Activated CD4-positive, alpha-beta T cell treated with anti-CD3 and anti-CD28 coated beads for 24 hours (primary cell): ENCODE measurements around the gene ADCY9.

Experiments used
- DNase-seq, 2 donors: peaks; one replicate each; pipeline ENCODE4 v3.0.0-alpha.2; 2020; ENCODE audit warnings: low read depth in 2 of 2

ADCY9 gene

DNA sequence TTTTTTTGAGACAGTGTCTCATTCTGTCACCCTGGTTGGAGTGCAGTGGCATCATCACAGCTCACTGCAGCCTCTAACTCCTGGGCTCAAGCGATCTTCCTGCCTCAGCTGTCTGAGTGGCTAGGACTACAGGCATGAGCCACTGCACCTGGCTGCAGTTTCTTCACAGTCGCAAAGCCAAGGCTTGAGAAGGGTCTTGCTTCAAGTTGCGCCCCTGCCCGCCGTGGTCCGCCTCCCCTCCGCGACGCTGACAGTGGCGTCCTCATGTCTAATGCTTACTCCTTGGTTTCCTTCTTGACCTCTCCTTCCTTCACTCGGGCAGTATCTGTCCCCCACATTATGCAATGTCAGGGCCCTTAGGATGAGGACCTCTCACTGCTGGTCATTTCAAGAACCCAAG lies 112.7 kb downstream of the ADCY9 start:
- no peak for DNase-seq

DNA sequence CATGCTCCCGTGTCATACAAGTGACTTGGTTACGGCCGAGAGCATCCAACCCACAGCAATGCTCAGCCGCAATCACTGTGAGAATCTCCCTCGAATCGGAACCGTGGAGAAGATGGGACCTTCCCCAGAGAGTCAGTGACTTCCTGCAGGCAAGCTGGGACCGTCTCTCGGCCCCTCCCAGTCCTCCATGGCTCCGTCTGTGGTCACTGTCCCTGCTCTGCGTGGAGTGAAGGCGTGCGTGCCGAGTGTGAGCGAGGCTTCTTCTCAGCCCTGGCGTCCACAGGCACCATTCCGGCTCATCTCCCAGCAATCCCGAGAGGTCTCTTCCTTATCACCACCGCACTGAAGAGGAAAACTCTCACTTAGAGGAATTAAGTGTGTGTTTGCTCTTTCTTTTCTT lies 113.1 kb downstream of the ADCY9 start:
- DNase-seq, result no peak

DNA sequence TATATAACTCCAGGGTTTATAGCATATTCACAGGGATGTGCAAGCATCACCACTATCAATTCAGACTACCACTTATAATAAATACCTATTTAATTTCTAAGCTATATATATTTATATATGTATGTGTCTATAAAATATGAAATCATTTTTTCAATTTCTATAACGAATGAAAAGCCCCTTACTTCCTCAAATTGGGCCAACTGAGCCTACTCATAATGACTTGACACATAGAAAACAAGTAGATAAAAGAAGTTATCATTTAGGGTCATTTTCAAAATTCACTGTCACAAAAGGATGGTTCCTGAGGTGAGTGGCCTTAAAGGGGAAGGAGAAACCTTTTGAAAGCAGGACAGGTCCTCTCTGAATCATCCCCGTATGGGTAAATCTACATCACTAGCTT lies 114.1 kb downstream of the ADCY9 start:
- DNase-seq, result no peak

DNA sequence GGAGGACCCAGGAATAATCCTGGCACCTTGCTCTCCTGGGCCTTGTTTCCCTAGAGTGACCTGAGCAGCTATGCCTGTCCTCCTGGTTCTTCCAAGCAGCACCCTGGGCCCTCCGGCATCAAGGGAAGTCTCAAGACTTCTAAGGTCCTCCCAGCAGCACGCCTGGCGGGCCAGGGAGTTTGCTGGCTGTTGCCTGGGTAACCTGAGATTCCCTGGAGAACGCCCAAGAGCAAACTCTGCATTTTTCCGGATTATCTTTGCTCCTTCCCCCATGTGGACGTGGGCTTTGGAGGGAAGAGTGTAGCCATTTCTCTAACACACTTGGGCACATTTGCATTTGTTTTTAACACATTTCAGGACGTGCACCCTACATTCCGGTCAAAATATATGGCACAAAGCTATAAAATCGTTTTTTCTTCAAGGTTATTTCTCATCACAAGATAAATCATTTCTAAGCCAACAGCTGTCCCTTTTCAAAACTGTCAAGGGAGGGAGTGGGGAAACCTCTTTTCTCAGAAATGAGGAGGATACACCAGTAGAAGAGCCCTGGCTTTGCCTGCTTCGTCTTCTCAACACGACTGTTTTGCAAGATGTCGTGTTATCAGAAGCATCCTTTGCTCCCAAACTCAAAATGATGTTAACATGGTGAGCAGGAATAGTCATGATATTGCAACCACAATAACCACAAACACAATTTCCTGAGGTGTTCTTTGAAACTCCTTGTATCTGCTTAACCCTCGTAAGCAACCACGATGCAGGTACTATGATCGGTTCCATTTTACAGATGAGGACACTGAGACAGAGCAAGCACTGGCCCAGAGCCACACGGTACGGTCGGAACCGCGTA lies 116.5 kb downstream of the ADCY9 start:
- DNase-seq, result no peak

DNA sequence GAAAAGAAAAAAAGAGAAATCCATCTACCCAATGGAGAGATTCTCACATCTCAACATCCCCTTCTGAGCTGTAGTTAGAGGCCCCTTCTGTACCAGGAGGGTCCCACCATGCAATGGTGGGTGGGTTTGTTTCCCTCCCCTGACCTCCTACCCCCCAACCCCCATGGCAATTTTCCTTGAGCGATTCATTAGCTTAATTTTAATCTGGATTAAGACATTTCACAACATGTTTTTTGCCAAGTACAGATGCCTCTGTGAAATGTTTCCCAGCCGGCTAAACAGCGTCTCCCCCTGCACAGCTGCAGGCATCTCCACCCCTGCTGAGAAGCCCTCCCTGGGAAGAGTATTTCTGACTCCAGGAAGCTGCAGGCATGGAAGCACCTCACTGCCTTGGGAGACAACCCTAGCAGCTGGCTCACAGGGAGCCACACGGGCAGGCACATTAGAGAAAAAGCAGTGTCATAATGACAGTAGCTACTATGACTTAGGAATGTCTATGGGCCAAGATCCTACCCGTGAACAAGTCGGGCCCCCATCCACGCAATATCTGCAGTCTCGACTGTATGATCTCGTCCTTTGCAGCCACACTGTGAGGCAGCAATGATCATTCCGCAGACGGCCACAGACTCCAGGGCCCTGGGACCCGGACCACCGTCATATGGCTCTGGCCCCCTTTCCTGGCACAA lies 117.3 kb downstream of the ADCY9 start:
- DNase-seq, result no peak

DNA sequence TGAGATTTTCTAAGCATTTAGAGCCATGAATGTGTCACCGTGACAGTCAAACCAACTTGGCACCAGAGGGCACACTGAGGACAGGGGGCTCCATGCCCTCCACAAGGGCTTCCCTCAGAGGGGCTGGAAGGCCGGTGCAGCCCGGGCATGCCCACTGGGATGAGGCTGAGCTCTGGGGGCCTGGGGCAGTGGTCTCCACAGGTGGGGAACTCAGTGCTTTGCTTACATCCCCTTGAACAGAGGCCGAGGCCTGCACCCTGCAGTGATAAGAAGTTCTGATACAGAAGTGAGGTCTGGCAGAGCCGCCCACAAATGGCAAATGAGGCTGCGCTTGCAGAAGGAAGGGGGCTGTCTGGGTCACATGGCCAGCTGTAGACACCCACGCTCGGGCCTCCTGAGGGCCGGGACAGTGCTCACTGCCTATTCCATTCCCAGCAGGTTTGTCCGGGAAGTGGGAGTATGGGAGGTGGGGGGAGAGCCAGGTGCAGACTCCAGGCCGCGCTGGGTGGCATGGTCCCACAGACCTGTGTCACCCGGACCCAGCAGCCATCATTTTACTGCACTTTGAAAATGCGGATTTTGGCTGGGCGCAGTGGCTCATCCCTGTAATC lies 118.9 kb downstream of the ADCY9 start:
- no peak for DNase-seq

DNA sequence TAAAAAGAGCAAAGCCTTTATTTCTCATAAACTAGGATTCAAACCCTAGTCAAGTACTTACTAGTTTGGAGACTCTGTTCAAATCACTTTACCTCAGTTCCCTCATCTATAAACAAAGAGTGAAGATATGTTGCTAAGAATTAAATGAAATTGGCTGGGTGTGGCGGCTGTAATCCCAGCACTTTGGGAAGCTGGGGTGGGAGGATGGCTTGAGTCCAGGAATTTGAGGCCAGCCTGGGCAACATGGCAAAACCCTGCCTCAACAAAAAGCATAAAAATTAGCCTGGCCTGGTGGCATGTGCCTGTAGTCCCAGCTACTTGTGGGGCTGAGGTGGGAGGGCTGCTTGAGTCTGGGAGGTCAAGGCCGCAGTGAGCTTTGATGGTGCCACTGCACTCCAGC lies 121.2 kb downstream of the ADCY9 start:
- DNase-seq, result no peak

DNA sequence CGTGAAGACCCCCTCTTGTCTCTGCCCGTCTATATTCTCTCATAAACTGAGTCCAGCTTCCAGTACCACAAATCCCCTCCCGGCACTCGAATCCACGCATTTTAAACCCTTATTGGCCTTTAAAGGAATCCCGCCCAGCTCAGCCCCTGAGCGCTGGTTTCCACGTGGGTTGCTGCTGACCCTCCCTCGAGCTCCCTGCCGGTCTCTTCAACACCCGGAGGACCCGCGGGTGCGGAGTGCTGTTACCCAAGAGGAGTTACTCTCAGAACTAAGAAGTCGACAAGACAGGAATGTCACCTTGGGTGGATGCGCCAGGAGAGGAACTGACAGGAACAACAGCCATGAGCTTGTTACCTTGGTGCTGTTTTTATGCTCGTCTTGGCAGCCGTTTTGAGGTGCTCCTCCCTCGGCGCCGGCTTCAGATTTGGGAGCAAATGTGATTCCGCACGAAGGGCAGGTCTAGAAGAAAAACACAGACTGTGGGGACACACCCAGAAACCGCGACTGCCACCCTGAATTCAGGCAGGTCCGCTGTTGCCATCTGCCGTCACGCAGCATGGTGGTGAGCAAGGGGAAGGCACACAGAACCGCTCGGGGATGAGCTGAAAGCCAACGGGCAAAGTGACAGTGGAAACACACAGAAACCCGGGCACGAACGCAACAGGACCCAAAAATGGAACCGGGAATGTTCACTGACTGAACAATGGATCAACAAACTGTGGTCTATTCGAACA lies 123.0 kb downstream of the ADCY9 start:
- no peak for DNase-seq

DNA sequence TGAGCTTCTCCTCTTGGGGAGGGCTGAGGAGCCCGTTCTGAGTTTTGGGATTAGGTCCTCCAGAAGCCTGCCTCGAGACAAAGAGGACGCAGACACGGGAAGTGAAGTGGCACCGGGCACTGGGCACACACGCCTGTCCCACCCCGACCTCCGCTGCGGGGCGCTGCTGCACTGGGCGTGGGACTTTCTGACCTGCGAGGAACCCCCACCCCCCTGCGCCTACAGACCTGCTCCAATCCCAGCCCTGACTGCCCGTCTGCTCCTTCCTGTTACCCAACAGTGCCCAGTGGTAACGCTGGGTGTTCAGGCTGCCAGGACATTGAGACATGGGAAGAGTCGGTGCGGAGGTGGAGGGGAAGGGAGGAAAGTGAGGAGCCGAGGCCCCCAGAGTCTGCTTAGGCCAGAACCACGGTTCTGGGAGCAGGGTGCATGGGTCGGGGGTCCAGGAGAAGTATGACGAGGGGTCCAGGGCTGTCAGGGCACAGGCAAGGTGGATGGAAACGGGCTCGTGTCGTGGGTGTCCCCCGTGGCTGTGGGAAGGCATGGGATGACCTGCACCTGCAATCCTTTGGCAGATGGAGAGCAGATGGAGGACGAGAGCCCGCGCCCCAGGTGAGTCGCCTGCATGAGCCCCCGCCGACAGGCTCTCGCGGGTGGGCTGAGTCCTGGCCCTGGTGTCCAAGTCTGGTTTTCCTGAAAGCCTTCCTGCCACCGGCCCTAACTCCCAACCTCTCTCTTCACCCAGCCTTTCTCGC lies 123.8 kb downstream of the ADCY9 start:
- DNase-seq, result no peak

DNA sequence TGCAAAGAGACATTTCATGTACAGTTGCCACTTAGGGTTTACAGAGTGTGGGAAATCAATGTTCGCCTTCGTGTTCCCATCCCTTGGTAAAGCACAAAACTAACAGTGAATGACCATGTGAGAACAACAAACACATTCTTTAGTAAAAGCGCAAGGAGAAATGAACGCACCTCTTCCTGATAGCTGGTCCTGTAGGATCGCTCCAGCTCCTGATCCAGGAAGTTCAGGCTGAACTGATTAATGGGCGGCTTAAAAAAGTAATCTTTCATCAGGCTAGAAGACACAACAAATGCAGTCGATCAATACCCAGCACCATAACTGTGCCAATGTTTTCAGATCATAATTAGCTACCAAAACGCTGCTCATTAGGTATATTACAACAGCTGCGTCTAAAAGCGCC lies 127.4 kb downstream of the ADCY9 start:
- no peak for DNase-seq

DNA sequence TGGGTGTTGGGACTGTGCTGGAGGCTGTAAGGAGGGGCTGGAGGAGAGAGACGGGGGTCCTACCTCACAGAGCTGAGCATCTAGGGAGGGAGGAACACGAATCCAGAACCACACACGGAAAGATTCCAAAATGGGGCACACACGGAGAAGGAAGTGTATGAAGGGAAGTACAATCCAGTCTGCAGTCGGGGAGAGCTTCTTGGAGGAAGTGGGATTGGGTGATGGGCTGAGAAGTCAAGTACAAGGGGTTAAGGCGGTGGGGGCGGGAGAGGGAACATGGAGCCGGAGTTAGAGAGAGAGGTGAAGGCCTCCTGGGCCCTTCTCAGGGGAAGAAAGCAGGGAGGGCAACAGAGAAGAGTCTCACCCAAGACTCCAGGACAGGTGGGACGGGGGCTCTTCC lies 128.2 kb downstream of the ADCY9 start:
- DNase-seq, result no peak

DNA sequence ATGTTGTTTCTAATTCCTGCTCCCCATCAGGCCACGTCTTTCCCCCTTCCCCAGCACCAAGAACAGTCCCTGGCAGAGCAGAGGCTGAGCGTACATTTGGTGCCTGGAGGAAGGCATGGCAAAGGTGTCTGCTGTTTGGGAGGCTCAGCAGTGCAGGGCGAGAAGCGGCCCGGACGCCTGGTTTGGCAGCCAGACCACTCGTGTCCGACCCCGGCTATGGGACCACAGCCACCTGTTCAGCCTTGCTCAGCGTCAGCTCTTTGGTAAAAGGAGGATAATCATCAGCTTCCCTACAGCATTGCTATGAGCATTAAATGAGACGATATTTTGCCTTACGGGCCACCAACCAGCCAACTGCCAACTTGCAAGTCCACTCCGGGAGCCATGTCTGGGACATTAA lies 129.0 kb downstream of the ADCY9 start:
- no peak for DNase-seq

DNA sequence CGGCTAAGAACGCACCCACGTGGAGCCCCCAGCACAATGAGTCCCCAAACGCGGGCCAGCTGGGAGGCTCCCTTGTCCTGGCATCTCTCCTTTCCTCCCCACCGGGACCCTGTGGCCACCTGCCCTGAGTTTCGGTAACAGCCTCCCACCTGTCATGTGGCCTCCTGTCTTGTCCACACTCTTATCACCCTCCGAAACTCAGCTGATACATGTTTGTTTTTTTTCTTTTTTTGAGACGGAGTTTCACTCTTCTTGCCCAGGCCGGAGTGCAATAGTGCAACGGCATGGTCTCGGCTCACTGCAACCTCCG lies 130.1 kb downstream of the ADCY9 start:
- DNase-seq, result no peak

DNA sequence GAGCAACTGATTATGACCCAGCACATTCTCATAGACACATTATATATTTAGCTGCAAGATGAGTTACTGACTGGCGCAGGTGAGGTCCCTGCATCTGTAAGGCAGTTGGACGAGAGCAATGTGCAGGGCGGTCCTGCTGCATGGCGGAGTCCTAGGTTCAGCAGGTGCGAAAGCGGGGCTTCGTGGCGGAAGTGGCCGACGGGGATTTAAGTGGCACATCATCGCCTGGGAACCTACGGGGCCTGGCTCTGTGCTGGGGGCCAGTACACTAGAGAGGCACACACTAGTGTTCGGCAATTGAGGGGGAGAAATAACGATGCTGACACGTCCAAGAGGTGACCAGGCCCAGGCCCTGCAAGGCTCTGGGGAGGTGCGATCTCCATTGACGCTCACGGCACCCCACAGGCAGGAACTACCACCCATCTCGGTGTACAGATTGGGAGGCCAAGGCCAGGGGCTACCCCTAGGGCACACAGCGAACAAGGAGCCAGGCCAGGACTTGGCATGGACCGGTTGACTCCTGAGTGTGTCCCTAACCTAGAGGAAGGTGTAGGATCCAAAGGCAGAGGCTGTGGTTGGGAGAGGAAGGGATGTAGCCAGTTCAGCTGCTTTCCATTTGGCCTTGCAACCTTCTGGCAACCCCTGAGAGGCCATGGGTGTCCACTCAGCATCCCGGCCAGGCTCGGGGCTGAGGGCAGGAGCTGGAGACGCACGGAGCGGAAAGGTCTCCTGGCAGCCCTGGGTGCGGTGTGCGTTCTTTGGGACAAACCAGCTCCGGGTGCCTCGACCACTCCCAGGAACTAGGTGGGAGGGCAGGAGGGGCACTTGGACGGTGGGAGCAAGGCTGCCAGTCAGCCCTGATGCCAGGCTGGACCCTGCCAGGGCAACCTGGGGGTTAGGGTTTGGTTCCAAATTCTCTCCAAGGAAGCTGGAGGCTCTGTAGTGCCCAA lies 131.9 kb downstream of the ADCY9 start:
- no peak for DNase-seq

DNA sequence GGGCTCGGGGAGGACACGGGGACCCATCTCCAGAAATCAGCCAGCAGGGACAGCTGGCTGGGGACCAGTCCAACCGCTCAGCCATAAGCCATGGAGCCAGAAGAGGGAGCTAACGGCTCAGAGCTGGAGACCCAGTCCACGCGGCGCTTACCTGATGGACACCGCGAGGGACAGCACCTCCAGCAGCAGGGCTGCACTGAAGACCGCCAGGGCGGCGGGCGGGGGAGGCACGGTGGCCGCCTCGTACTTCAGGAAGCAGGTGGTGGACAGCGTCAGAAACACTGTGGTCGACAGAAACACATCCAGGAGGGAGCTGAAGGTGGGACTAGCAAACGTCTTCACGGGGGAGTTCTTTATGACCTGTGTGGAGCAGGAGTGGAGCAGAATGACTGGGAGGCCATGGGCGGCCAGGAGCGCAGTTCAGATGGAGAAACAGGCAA lies 133.1 kb downstream of the ADCY9 start:
- DNase-seq, result peak; percentile 8 to 16

DNA sequence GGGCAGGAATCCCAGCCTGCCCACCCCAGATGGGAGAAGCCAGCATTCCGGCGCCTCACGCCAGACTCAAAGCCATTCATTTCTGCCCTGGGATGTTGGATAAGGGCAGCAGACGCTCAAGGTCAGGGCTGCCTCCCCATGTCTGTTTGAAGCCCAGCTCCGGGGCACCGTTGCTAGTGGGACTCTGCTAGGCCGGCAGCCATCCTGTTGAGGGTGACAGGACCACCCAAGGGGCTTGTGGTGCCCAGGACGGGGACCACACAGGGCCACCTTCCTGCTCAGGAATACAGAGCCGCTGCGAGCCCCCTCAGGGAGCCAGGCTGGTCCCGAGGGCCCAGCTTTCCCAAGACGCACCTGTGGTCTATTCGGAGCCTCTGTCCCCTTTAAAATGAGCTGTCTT lies 134.0 kb downstream of the ADCY9 start:
- no peak for DNase-seq

DNA sequence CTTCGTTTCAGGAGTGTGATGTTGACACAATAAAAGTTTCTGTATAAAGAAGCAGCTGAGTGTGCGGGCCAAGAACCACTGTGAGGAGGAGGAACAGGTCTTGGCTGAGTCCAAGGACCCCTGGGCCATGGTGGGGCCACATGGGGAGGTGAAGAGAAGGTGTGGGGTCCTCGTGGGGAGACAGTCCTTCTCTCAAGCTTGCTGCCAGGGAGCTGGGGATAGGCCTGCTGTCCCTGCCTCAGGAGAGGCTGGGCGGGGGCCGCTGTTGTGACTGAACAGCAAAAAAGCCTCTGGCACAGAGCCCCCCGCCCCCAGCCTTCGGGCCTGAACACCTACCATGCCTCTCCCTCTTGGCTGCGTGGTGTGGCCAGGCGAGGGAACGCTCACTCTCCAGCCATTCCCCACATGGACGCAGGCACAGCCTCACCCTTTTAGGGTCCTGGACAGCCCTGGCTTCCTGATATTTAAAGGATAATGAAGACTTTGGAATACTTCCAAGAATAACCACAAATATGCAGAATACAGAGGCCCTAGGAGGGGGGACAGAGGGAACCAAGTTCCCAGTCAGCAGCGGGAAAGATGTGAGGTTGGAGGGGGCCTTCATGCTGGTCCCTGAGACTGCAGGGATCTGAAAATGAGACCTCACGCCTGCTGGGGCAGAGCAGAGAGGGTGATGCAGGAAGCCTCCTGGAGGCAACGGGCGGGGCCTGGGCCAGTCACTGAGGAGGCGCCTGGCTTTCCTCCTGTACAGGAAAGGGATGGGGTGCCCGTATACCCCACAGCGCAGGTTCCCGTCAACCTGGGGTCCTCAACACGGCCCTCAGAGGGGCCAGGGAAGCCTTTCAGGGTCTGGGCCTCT lies 135.8 kb downstream of the ADCY9 start:
- DNase-seq, result no peak

DNA sequence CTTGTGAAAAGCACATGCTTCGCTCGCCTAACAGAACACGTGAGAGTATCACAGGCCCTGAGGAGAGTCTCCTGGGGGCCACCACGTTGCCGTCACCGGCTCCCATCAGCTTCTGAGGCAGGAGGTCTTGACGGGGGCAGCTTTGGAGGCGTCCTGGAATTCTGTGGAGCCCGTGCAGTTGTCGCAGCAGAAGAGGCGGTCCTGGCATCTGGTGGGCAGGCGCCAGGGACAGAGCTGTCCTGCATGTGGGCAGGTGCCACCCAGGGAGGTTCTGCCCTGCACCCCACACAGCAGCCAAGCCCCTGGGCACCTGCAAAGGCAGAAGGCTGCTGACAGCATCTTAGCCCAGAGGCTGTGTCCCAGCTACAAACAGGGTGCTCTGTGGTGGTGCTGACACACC lies 136.7 kb downstream of the ADCY9 start:
- no peak for DNase-seq

DNA sequence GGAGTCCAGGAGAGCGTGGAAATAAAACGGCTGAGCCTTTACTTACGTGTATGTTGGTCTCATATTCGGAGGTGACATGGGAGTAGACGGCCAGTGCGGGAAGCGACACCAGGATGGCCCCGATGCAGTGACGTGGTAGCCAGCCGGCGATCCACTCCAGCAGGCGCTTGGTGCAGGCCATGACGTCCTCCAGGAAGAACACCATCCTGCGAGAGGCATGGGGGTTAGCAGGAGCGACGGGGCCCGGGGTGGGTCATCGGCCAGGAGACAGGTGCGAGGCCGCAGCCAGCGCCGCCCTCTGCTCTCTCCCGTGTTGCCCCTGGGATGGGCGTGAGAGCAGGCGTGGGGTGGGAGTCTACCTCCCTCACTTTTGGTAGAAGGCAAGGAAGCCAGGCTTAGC lies 137.2 kb downstream of the ADCY9 start:
- DNase-seq, result no peak

DNA sequence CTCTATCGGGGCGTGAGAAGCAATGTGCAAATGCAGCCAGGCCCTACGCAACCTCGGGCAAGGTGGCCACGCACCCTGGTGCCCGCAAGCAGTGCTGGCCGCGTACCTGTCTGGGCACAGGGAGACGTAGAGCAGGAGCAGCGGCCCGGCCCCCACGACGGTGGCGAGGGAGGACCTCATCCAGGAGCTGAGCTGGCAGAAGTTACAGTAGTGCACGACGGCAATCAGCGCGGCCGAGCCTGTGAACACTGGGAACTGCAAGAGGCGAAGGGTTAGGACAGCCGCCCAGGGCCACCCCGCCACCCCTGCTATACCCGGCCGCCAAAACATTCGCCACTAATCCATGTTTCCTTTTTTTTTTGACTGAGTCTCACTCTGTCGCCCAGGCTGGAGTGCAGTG lies 138.9 kb downstream of the ADCY9 start:
- DNase-seq, result no peak
